Peyer's patch (tissue), 4 donors: Measurements from ENCODE around the gene OTX2.

Experiments used
- POLR2A ChIP-seq, 2 donors: fragments of 450-650 bp; IDR thresholded peaks; one replicate each; pipeline ENCODE4 v1.5.1; 2017; ENCODE audit warnings: antibody characterized with exemption in 2 of 2, mild to moderate bottlenecking in 2 of 2, moderate library complexity in 2 of 2
- TF ChIP-seq, protein P1 (sequence below), 6 experiments: fragments of 450-650 bp in 4 of 6; fragments of 200-600 bp in 2 of 6; sonication (generic) in 1 of 6; IDR thresholded peaks; one replicate each; pipeline ENCODE4 v1.5.1; 2017 to 2019; ENCODE audit warnings: antibody characterized with exemption in 6 of 6, mild to moderate bottlenecking in 3 of 6, moderate library complexity in 1 of 6

DNA sequence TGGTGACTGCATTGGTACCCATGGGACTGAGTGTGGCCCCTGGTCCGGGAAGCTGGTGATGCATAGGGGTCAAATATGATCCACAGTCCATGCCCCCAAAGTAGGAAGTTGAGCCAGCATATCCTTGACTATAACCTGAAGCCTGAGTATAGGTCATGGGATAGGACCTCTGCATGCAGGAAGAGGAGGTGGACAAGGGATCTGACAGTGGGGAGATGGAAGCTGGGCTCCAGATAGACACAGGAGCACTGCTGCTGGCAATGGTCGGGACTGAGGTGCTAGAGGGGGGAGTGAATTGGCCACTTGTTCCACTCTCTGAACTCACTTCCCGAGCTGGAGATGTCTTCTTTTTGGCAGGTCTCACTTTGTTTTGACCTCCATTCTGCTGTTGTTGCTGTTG is 8.4 kb downstream of the OTX2 start:
- TF ChIP-seq, protein P1, sequence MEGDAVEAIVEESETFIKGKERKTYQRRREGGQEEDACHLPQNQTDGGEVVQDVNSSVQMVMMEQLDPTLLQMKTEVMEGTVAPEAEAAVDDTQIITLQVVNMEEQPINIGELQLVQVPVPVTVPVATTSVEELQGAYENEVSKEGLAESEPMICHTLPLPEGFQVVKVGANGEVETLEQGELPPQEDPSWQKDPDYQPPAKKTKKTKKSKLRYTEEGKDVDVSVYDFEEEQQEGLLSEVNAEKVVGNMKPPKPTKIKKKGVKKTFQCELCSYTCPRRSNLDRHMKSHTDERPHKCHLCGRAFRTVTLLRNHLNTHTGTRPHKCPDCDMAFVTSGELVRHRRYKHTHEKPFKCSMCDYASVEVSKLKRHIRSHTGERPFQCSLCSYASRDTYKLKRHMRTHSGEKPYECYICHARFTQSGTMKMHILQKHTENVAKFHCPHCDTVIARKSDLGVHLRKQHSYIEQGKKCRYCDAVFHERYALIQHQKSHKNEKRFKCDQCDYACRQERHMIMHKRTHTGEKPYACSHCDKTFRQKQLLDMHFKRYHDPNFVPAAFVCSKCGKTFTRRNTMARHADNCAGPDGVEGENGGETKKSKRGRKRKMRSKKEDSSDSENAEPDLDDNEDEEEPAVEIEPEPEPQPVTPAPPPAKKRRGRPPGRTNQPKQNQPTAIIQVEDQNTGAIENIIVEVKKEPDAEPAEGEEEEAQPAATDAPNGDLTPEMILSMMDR (IDR thresholded peaks at IDR 0.05), result no peak
- no peak for TF ChIP-seq POLR2A (IDR thresholded peaks at IDR 0.05)
